Heart left ventricle (tissue), 16 donors: Measurements from ENCODE around the gene MEA1. TPM values are rescaled to one million over a fixed set of nuclear protein-coding genes. Genes with fewer than 3 reads are reported as not detected.
A peak's percentile ranks its signal among the peaks of the same experiment; 100 is the strongest.

ENCODE experiments used
- ATAC-seq, 4 donors: fragments of 200-7000 bp; cut with Tn5 transposase; one replicate each; pipeline ENCODE4 v1.9.1; 2020 to 2022; ENCODE audit warnings: moderate library complexity in 4 of 4, mild to moderate bottlenecking in 3 of 4, moderate number of reproducible peaks in 1 of 4
- DNase-seq, 5 donors: peaks; one replicate each; pipeline ENCODE4 v3.0.0-alpha.2; 2020
- H3K27ac ChIP-seq, 12 donors: fragments of 200-600 bp; sonication (generic) in 4 of 12; one replicate each; pipeline versions ENCODE4 v1.5.0 to v1.8.0; 2016 to 2022; ENCODE audit warnings: mild to moderate bottlenecking in 2 of 12
- H3K27me3 ChIP-seq, 9 donors: fragments of 200-600 bp; sonication (generic) in 2 of 9; one replicate each; pipeline versions ENCODE4 v1.5.1 to v1.8.0; 2016 to 2022; ENCODE audit warnings: mild to moderate bottlenecking in 3 of 9
- H3K36me3 ChIP-seq, 9 donors: fragments of 200-600 bp; sonication (generic) in 2 of 9; one replicate each; pipeline versions ENCODE4 v1.5.0 to v1.8.0; 2018 to 2022; ENCODE audit warnings: mild to moderate bottlenecking in 2 of 9
- H3K4me1 ChIP-seq, 12 donors: fragments of 200-600 bp; sonication (generic) in 4 of 12; one replicate each; pipeline versions ENCODE4 v1.5.0 to v1.8.0; 2016 to 2022; ENCODE audit warnings: mild to moderate bottlenecking in 3 of 12
- H3K4me3 ChIP-seq, 12 donors: fragments of 200-600 bp; sonication (generic) in 4 of 12; one replicate each; pipeline versions ENCODE4 v1.5.0 to v1.8.0; 2017 to 2022; ENCODE audit warnings: mild to moderate bottlenecking in 9 of 12, moderate library complexity in 4 of 12
- H3K9me3 ChIP-seq, 12 donors: fragments of 200-600 bp; sonication (generic) in 4 of 12; one replicate each; pipeline versions ENCODE4 v1.5.0 to v1.8.0; 2016 to 2022; ENCODE audit warnings: mild to moderate bottlenecking in 1 of 12
- POLR2A ChIP-seq, 2 donors: fragments of 450-650 bp; IDR thresholded peaks; one replicate each; pipeline ENCODE4 v1.6.1; 2017; ENCODE audit warnings: antibody characterized with exemption in 2 of 2, mild to moderate bottlenecking in 2 of 2, moderate library complexity in 2 of 2
- WGBS, 4 donors: extraction: QIAGEN DNeasy Blood & Tissue Kit in 2 of 4; methylation state at CpG; one replicate each; pipeline versions ENCODE4 v1.1.5 to v1.1.7; 2013 to 2018; 5-methylcytosine and 5-hydroxymethylcytosine counted together
- intact Hi-C, 10 donors: fragments of 100-400 bp; cut with DNase I; formaldehyde crosslinking; loops; one replicate each; pipeline versions ENCODE4 v1.11.1 to v1.14.2; 2022
- polyA plus RNA-seq, 2 donors: library from polyadenylated mRNA; stranded (reverse); fragments of 200-250 nt; gene quantifications; one replicate each; pipeline ENCODE4 v1.2.3, GENCODE V29; 2013
- total RNA-seq, 9 donors: library from RNA; depleted of rRNA in 2 of 9; stranded (reverse); fragments of >200 nt in 2 of 9; fragmentation: NEBNext Ultra II Directional in 3 of 9; extraction: Animal tissue kit (Norgen Biotek cat#: 25700) in 3 of 9; gene quantifications; one replicate each; pipeline versions ENCODE4 v1.1.0 to v1.2.4, GENCODE V29; 2016 to 2023
- TF ChIP-seq, protein P1 (sequence below), 12 donors: fragments of 200-600 bp; sonication (generic) in 4 of 12; IDR thresholded peaks; one replicate each; pipeline versions ENCODE4 v1.5.0 to v1.8.0; 2018 to 2022; ENCODE audit warnings: antibody characterized with exemption in 12 of 12, mild to moderate bottlenecking in 5 of 12
- donor health status: ischemic (EF 13 %, LVEDD 7.1; RV severe dilation, severe dysfunction).
- donor health status: healthy with polysubstance abuse.
- donor health status: DM: no; HTN: yes; CAD: no.
- donor health status: DM: no; HTN: no; CAD: no.
- donor health status: ischemic (EF 25% LVEDD 6.9; RV normal size, moderate dysfunction).
- donor health status: ischemic (EF 25% LVEDD 5.7; RV mildly dilated, moderate dysfunction).
- donor health status: healthy.
- donor health status: DM: yes; HTN: yes; CAD: no.
- donor health status: ischemic (EF 35%, LVEDD 5.7; RV mildly dilated, moderate dysfunction).
- donor health status: nonischemic (EF 11% LVEDD 7.7; RV severe dilation, severe dysfunction).
- donor health status: DM: yes; HTN: yes; CAD: no.
- donor health status: PGD.
- donor health status: ischemic (EF 29% LVEDD 5.4; RV normal size, mild dysfunction).
- donor health status: nonischemic (EF 23%, LVEDD 6.1; RV moderate dilation, normal function).

MEA1 gene
- total and polyA plus RNA-seq, 11 donors = 24.5 to 56.7 (median 32.4) TPM

DNA sequence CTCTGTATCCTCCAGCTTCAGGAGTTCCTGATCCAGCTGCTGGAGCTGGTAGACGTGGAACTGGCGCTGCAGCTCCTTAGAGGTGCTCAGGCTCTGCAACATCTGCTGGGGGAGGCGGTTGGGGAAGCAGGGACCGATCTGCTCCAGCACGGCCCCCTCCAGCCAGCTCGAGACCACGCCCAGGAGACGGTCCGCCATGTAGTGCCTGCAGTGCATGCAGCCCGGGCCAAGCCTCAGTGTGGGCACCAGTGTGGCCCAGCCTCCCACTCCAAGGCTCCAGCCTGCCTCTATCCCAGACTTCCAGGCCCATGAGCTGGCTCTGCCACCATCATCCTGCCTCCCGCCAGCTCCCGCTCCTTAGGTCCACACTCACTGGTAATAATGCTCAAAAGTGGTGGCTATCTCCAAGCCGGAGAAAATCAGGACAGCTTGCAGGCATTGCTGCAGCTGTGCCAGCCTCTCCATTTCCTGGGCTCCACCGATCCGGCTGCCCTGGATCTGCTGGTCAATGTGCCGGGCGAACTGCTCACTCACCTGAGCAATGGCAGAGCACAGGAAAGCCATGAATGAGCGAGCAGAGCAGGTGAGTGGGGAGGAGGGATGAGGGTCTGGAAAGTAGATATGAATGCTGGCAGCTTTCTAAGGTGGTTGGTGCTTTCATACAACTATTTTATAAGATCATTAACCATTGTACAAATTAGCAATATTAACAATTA, 27.0 kb upstream of the MEA1 start:
- TF ChIP-seq, protein P1, sequence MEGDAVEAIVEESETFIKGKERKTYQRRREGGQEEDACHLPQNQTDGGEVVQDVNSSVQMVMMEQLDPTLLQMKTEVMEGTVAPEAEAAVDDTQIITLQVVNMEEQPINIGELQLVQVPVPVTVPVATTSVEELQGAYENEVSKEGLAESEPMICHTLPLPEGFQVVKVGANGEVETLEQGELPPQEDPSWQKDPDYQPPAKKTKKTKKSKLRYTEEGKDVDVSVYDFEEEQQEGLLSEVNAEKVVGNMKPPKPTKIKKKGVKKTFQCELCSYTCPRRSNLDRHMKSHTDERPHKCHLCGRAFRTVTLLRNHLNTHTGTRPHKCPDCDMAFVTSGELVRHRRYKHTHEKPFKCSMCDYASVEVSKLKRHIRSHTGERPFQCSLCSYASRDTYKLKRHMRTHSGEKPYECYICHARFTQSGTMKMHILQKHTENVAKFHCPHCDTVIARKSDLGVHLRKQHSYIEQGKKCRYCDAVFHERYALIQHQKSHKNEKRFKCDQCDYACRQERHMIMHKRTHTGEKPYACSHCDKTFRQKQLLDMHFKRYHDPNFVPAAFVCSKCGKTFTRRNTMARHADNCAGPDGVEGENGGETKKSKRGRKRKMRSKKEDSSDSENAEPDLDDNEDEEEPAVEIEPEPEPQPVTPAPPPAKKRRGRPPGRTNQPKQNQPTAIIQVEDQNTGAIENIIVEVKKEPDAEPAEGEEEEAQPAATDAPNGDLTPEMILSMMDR (IDR thresholded peaks at IDR 0.05) = no peak
- no peak for TF ChIP-seq POLR2A (IDR thresholded peaks at IDR 0.05)
- intact Hi-C loops = no loop called here

DNA sequence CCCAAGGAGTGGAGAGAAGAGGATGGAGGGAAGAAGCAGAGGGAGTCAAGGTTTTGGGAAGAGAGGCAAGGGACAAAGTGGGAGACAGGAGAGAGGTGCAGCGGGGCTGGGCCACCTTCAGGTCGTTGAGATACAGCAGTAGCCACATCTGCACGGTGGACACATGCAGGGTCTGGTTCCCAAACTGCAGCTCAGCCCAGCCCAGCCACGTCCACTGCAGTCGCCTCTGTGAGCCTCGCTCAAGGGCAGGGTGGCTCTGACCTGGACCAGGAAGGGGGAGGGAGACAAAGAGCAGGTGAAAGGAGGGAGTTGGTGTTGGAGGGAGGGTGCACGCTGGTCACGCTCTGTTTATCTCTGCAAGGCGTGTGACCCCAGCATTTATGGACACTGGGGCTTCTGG, 25.0 kb upstream of the MEA1 start:
- Histone ChIP-seq H3K27me3 (no peaks in the 10 kb centered on the region), H3K27ac (no peak overlapping the region), H3K9me3 (no peaks in the 10 kb centered on the region), H3K4me1 (peaks cover 0 to 24% (median 5%) of the 10 kb centered on the region in 12 donors), H3K36me3 (peaks cover 0 to 82% (median 62%) of the 10 kb centered on the region in 9 donors), H3K4me3 (no peak overlapping the region)
- WGBS, 4 donors = 76 to 86% (median 81%) methylated on average over 9 of the region's 9 CpGs
- TF ChIP-seq, protein P1 (IDR thresholded peaks at IDR 0.05) = no peak
- no peak for TF ChIP-seq POLR2A (IDR thresholded peaks at IDR 0.05)
- ATAC-seq = no peak
- intact Hi-C loops = no loop called here
- DNase-seq = no peak

More for the DNA sequence above, 27.0 kb upstream of the MEA1 start:
- Histone ChIP-seq H3K4me1 (peaks cover 0 to 17% (median 1%) of the 10 kb centered on the region in 12 donors), H3K36me3 (peaks cover 0 to 85% (median 58%) of the 10 kb centered on the region in 9 donors), H3K9me3 (no peaks in the 10 kb centered on the region), H3K4me3 (no peak overlapping the region), H3K27me3 (no peaks in the 10 kb centered on the region), H3K27ac (no peak overlapping the region)
- 93 to 96% (median 94%) methylated on average over 17 to 18 of the region's 18 CpGs for WGBS, 4 donors
- no peak for DNase-seq
- no peak for ATAC-seq

DNA sequence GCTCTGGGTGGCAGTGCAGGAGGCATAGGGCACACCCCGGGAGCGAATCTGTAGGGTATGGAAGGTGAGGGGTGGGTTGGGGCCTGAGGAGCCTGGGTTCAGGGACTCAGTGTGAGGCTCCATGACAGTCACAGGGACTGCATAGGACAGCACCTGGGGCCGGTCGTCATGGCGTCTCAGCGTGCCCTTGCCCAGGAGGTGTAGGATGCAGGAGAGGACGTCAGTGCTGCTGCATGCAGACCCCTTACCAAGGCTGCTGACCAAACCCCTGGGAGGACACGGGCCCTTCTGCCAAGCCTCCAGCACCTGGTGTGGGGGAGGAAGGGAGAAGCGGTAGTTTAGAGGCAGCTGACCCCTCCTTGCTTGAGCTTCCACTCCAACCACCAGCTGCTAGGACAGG, 24.0 kb upstream of the MEA1 start:
- TF ChIP-seq, protein P1 (IDR thresholded peaks at IDR 0.05) = no peak
- no peak for TF ChIP-seq POLR2A (IDR thresholded peaks at IDR 0.05)

DNA sequence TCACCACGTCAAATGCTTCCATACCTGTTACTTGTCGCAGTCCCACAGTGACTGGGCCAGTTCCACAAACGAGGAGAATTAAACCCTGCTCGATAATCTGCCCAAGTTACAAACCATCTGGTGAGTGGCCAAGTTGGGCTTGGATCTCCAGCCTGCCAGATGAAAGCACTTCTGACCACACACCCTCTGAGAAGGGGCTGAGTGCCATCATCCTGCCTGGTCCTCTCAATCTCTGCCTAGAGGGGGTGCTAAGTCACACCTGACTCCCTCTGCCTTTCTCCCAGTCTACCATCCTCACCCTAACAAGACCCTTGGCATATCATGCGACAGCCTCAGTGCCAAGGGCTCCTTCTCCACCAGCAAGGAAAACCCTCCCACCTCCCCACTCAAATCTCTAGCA, 23.5 kb upstream of the MEA1 start:
- DNase-seq = no peak
- Histone ChIP-seq H3K27me3 (no peaks in the 10 kb centered on the region), H3K27ac (peak overlapping the region in 4 of 12 donors; percentile 6 to 53 (median 36)), H3K36me3 (peaks cover 0 to 82% (median 64%) of the 10 kb centered on the region in 9 donors), H3K4me1 (peaks cover 0 to 24% (median 5%) of the 10 kb centered on the region in 12 donors), H3K9me3 (no peaks in the 10 kb centered on the region), H3K4me3 (no peak overlapping the region)
- TF ChIP-seq, protein P1 (IDR thresholded peaks at IDR 0.05) = no peak
- intact Hi-C loops = no loop called here
- WGBS, 4 donors = 49 to 67% (median 59%) methylated on average over 5 of the region's 5 CpGs
- peak in 3 of 4 donors; percentile 28 to 42 (median 41) for ATAC-seq

More for the DNA sequence above, 24.0 kb upstream of the MEA1 start:
- Histone ChIP-seq H3K36me3 (peaks cover 0 to 83% (median 62%) of the 10 kb centered on the region in 9 donors), H3K9me3 (no peaks in the 10 kb centered on the region), H3K4me1 (peaks cover 0 to 24% (median 5%) of the 10 kb centered on the region in 12 donors), H3K4me3 (no peak overlapping the region), H3K27ac (peak overlapping the region in 1 of 12 donors; percentile 53), H3K27me3 (no peaks in the 10 kb centered on the region)
- 80 to 84% (median 83%) methylated on average over 9 of the region's 9 CpGs for WGBS, 4 donors
- DNase-seq (no peak), ATAC-seq (no peak)
- intact Hi-C loops = no loop called here
